K562 (cell line): ENCODE results near the gene DIAPH3.

ENCODE experiments used
- JUND ChIP-seq, 2 experiments: IDR thresholded peaks; 2 replicates in 1 of 2; 3 replicates in 1 of 2; pipeline ENCODE4 v1.6.1; 2011; ENCODE audit warnings: borderline replicate concordance in 2 of 2, low read depth in 2 of 2, low read length in 2 of 2, improper control_type of control experiment in 1 of 2, missing biosample characterization in 1 of 2, missing genetic modification characterization in 1 of 2, missing genetic modification reagents in 1 of 2
- MAZ ChIP-seq, 2 experiments: fragments of 450-650 bp in 1 of 2; sonication (generic) in 1 of 2; formaldehyde crosslinking; IDR thresholded peaks in 1 of 2; conservative IDR thresholded peaks in 1 of 2; 2 replicates each; pipeline versions ENCODE4 v1.4.0 to v1.5.0; 2020; ENCODE audit warnings: mild to moderate bottlenecking in 1 of 2, missing genetic modification reagents in 1 of 2
- NR2C2 ChIP-seq, 2 experiments: fragments of 200-800 bp in 1 of 2; sonication (Bioruptor generic) in 1 of 2; sonication (generic) in 1 of 2; formaldehyde crosslinking in 1 of 2; IDR thresholded peaks; 2 replicates each; pipeline versions ENCODE4 v1.6.1 to v1.8.0; 2016 to 2022; ENCODE audit warnings: mild to moderate bottlenecking in 1 of 2, missing compliant biosample characterization in 1 of 2, missing genetic modification characterization in 1 of 2, missing genetic modification reagents in 1 of 2
- POLR2A ChIP-seq: fragments of 450-650 bp; conservative IDR thresholded peaks from 2 replicates; pipeline ENCODE4 v1.6.1; 2016
- ZNF263 ChIP-seq: sonication (generic); formaldehyde crosslinking; IDR thresholded peaks from 2 replicates; pipeline ENCODE4 v1.8.0; 2022; ENCODE audit warnings: mild to moderate bottlenecking, missing genetic modification reagents, borderline replicate concordance
- TF ChIP-seq, protein P1 (sequence below), 2 experiments: fragments of 150-350 bp in 1 of 2; IDR thresholded peaks; 2 replicates each; pipeline ENCODE4 v1.6.1; 2012 to 2016; ENCODE audit warnings: low read depth in 2 of 2, low read length in 2 of 2, mild to moderate bottlenecking in 1 of 2, moderate library complexity in 1 of 2

DNA sequence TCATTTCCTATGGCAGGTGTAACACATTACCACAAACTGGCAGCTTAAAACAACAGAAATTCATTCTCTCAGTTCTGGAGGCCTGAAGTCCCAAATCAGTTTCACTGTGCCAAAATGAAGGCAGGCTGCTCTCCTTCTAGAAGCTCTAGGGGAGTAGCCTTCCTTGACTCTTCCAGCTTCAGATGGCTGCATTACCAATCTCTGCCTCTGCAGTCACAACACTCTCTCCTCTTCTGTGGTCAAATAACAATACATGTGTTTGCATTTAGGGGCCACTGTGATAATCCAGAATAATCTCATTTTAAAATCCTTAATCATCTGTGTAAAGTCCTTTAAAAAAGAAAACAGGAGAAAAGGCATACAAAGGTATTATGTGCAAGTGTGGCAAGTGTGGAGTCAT is 7.8 kb downstream of the DIAPH3 start:
- TF ChIP-seq MAZ (CRISPR knock-in tag; conservative IDR thresholded peaks at IDR 0.05 in 1 of 2, IDR thresholded peaks at IDR 0.05 in 1 of 2) (no peak), NR2C2 (CRISPR knock-in tag; IDR thresholded peaks at IDR 0.05) (no peak), NR2C2 (tag; IDR thresholded peaks at IDR 0.05) (no peak), ZNF263 (no peak), JUND (IDR thresholded peaks at IDR 0.05; ENCODE audit: borderline replicate concordance, low read depth, low read length) (no peak), JUND (tag; IDR thresholded peaks at IDR 0.05; ENCODE audit: borderline replicate concordance, low read depth, low read length) (no peak), POLR2A (no peak)
- TF ChIP-seq, protein P1, sequence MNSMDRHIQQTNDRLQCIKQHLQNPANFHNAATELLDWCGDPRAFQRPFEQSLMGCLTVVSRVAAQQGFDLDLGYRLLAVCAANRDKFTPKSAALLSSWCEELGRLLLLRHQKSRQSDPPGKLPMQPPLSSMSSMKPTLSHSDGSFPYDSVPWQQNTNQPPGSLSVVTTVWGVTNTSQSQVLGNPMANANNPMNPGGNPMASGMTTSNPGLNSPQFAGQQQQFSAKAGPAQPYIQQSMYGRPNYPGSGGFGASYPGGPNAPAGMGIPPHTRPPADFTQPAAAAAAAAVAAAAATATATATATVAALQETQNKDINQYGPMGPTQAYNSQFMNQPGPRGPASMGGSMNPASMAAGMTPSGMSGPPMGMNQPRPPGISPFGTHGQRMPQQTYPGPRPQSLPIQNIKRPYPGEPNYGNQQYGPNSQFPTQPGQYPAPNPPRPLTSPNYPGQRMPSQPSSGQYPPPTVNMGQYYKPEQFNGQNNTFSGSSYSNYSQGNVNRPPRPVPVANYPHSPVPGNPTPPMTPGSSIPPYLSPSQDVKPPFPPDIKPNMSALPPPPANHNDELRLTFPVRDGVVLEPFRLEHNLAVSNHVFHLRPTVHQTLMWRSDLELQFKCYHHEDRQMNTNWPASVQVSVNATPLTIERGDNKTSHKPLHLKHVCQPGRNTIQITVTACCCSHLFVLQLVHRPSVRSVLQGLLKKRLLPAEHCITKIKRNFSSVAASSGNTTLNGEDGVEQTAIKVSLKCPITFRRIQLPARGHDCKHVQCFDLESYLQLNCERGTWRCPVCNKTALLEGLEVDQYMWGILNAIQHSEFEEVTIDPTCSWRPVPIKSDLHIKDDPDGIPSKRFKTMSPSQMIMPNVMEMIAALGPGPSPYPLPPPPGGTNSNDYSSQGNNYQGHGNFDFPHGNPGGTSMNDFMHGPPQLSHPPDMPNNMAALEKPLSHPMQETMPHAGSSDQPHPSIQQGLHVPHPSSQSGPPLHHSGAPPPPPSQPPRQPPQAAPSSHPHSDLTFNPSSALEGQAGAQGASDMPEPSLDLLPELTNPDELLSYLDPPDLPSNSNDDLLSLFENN (IDR thresholded peaks at IDR 0.05; ENCODE audit: low read depth in 2 of 2, low read length in 2 of 2), result no peak
